Transverse colon (tissue), 3 donors: ENCODE data around the gene BSND.

ENCODE experiments used
- CTCF ChIP-seq, 5 experiments: fragments of 200-600 bp in 3 of 5; fragments of 450-650 bp in 2 of 5; sonication (generic) in 3 of 5; IDR thresholded peaks; 1 replicate in 2 of 5; 2 replicates in 3 of 5; pipeline ENCODE4 v1.5.1; 2016 to 2017; ENCODE audit warnings: antibody characterized with exemption in 5 of 5, inconsistent platforms in 3 of 5, mild to moderate bottlenecking in 2 of 5, moderate library complexity in 1 of 5
- POLR2A ChIP-seq: fragments of 450-650 bp; IDR thresholded peaks from one replicate; pipeline ENCODE4 v1.6.1; 2016; ENCODE audit warnings: antibody characterized with exemption, mild to moderate bottlenecking, moderate library complexity

GRCh38 chr1:54952950-54953718, 45.6 kb upstream of the BSND start:
- TF ChIP-seq POLR2A (no peak), CTCF (IDR thresholded peaks at IDR 0.05) (no peak)
